ENCODE data around the gene EBF4.
"Not testable (repeated sequence)": the region's sequence is repeated elsewhere in the genome, so short reads cannot be mapped to it uniquely, and the experiment has no call there.

The EBF4 gene

GRCh38 chr20:2695206-2695983, 2.8 kb downstream of the EBF4 start:
- TF ChIP-seq, protein P1, sequence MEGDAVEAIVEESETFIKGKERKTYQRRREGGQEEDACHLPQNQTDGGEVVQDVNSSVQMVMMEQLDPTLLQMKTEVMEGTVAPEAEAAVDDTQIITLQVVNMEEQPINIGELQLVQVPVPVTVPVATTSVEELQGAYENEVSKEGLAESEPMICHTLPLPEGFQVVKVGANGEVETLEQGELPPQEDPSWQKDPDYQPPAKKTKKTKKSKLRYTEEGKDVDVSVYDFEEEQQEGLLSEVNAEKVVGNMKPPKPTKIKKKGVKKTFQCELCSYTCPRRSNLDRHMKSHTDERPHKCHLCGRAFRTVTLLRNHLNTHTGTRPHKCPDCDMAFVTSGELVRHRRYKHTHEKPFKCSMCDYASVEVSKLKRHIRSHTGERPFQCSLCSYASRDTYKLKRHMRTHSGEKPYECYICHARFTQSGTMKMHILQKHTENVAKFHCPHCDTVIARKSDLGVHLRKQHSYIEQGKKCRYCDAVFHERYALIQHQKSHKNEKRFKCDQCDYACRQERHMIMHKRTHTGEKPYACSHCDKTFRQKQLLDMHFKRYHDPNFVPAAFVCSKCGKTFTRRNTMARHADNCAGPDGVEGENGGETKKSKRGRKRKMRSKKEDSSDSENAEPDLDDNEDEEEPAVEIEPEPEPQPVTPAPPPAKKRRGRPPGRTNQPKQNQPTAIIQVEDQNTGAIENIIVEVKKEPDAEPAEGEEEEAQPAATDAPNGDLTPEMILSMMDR (IDR thresholded peaks at IDR 0.05; ENCODE audit: insufficient read depth, low read length, poor library complexity, severe bottlenecking) = no peak
- TF ChIP-seq EZH2phosphoT487 (conservative IDR thresholded peaks at IDR 0.05; ENCODE audit: low read length) = no peak
- Histone ChIP-seq H3K27me3 (ENCODE audit: low read length) (no peaks in the 10 kb centered on the region), H3K4me2 (ENCODE audit: low read depth, low read length, poor library complexity, severe bottlenecking) (no peak overlapping the region)

GRCh38 chr20:2695984-2696525, 3.5 kb downstream of the EBF4 start:
- H3K27me3 ChIP-seq (ENCODE audit: low read length); H3F3A ChIP-seq (ENCODE audit: insufficient read depth); H2AFZ ChIP-seq (ENCODE audit: low read depth, low read length, severe bottlenecking): not testable (repeated sequence)

More at GRCh38 chr20:2695206-2695983, 2.8 kb downstream of the EBF4 start:
- Histone ChIP-seq H3K9me3 (ENCODE audit: insufficient read depth, low read length) (no peaks in the 10 kb centered on the region), H3F3A (ENCODE audit: insufficient read depth) (no peaks in the 10 kb centered on the region), H3K79me2 (ENCODE audit: insufficient read depth, low read length) (no peaks in the 10 kb centered on the region), H4K20me1 (ENCODE audit: low read depth, low read length) (no peaks in the 10 kb centered on the region), H3K36me3 (ENCODE audit: low read length) (no peaks in the 10 kb centered on the region), H2AFZ (ENCODE audit: low read depth, low read length, severe bottlenecking) (no peak overlapping the region), H3K4me3 (ENCODE audit: insufficient read depth, low read length, poor library complexity, severe bottlenecking) (no peak overlapping the region), H3K9ac (ENCODE audit: low read length) (no peak overlapping the region), H3K27ac (ENCODE audit: low read depth, low read length) (no peak overlapping the region), H3K9me2 (replicated peaks; ENCODE audit: insufficient read depth, low read length) (no peaks in the 10 kb centered on the region)

DNA sequence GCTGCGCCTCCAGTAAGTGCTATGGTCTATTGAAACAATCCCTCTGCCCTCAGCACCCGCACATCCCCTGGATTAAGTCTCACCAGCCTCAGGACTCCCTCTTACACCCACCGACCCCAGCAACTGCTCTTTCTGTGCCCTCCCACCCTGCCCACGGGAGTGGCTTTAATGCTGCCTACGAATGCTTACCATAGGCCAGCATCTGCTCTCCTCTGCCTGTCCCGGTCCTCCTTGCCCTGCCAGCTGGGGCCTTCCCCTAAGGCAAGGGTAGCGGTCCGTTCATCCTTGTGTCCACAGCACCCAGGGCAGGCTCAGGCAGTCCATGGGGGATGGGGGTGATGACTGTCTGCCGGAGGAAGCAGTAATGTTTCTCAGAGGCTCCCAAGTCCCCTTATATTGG, 4.1 kb downstream of the EBF4 start:
- Histone ChIP-seq H3F3A (ENCODE audit: insufficient read depth) (no peaks in the 10 kb centered on the region), H3K4me2 (ENCODE audit: low read depth, low read length, poor library complexity, severe bottlenecking) (no peak overlapping the region), H3K4me3 (ENCODE audit: insufficient read depth, low read length, poor library complexity, severe bottlenecking) (no peak overlapping the region), H2AFZ (ENCODE audit: low read depth, low read length, severe bottlenecking) (no peak overlapping the region), H3K9me2 (replicated peaks; ENCODE audit: insufficient read depth, low read length) (no peaks in the 10 kb centered on the region), H3K27me3 (ENCODE audit: low read length) (no peaks in the 10 kb centered on the region), H4K20me1 (ENCODE audit: low read depth, low read length) (no peaks in the 10 kb centered on the region), H3K79me2 (ENCODE audit: insufficient read depth, low read length) (no peaks in the 10 kb centered on the region), H3K9me3 (ENCODE audit: insufficient read depth, low read length) (no peaks in the 10 kb centered on the region), H3K36me3 (ENCODE audit: low read length) (no peaks in the 10 kb centered on the region), H3K9ac (ENCODE audit: low read length) (no peak overlapping the region), H3K27ac (ENCODE audit: low read depth, low read length) (no peak overlapping the region)
- no peak for TF ChIP-seq EZH2phosphoT487 (conservative IDR thresholded peaks at IDR 0.05; ENCODE audit: low read length)
- TF ChIP-seq, protein P1 (IDR thresholded peaks at IDR 0.05; ENCODE audit: insufficient read depth, low read length, poor library complexity, severe bottlenecking) = no peak

More at GRCh38 chr20:2695984-2696525, 3.5 kb downstream of the EBF4 start:
- not testable (repeated sequence) for H3K4me3 ChIP-seq (ENCODE audit: insufficient read depth, low read length, poor library complexity, severe bottlenecking); H3K9me3 ChIP-seq (ENCODE audit: insufficient read depth, low read length); H3K27ac ChIP-seq (ENCODE audit: low read depth, low read length); H3K79me2 ChIP-seq (ENCODE audit: insufficient read depth, low read length); H3K4me2 ChIP-seq (ENCODE audit: low read depth, low read length, poor library complexity, severe bottlenecking); H3K9me2 ChIP-seq (replicated peaks; ENCODE audit: insufficient read depth, low read length); H3K9ac ChIP-seq (ENCODE audit: low read length); H3K36me3 ChIP-seq (ENCODE audit: low read length); H4K20me1 ChIP-seq (ENCODE audit: low read depth, low read length)

DNA sequence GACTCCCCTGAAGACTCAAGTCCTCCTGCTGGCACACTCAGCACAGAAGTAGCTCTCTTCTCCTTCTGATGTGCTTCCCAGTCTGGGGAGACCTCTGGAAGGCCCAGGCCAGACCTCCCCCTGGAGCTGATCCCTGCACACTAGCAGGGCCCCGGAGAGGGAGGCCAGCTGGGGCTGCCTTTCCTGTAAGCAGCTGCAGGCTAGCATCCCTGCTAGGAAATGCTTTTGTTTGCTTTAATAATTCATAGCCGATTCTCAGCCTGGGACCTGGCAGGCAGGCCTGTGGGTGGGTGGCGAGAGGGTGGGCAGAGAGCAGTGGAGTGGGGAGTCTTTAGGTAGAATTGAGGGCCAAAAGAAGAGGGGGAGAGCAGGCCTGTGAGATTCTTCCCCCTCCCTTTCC, 5.2 kb downstream of the EBF4 start:
- Histone ChIP-seq H3K9ac (ENCODE audit: low read length) (no peak overlapping the region), H2AFZ (ENCODE audit: low read depth, low read length, severe bottlenecking) (no peak overlapping the region), H3K9me2 (replicated peaks; ENCODE audit: insufficient read depth, low read length) (no peaks in the 10 kb centered on the region), H3K4me2 (ENCODE audit: low read depth, low read length, poor library complexity, severe bottlenecking) (no peak overlapping the region), H3K4me3 (ENCODE audit: insufficient read depth, low read length, poor library complexity, severe bottlenecking) (no peak overlapping the region), H3K27me3 (ENCODE audit: low read length) (no peaks in the 10 kb centered on the region), H4K20me1 (ENCODE audit: low read depth, low read length) (no peaks in the 10 kb centered on the region), H3K36me3 (ENCODE audit: low read length) (no peaks in the 10 kb centered on the region), H3K9me3 (ENCODE audit: insufficient read depth, low read length) (no peaks in the 10 kb centered on the region), H3F3A (ENCODE audit: insufficient read depth) (no peaks in the 10 kb centered on the region), H3K27ac (ENCODE audit: low read depth, low read length) (no peak overlapping the region), H3K79me2 (ENCODE audit: insufficient read depth, low read length) (no peaks in the 10 kb centered on the region)
- TF ChIP-seq, protein P1 (IDR thresholded peaks at IDR 0.05; ENCODE audit: insufficient read depth, low read length, poor library complexity, severe bottlenecking) = no peak
- no peak for TF ChIP-seq EZH2phosphoT487 (conservative IDR thresholded peaks at IDR 0.05; ENCODE audit: low read length)

Data from SU-DHL-6 (cell line).